HFFc6 (cell line): ENCODE results near the gene NUDT16L1. TPM values are rescaled to one million over a fixed set of nuclear protein-coding genes. Genes with fewer than 3 reads are reported as not detected.
"Not testable (repeated sequence)": the region's sequence is repeated elsewhere in the genome, so short reads cannot be mapped to it uniquely, and the experiment has no call there.

Source experiments
- DNase-seq: peaks from one replicate; pipeline ENCODE4 v3.0.0-alpha.2; 2018
- H3K27ac Mint-ChIP-seq: 2 replicates; pipeline ENCODE4 v1.8.0; 2020; ENCODE audit warnings: mild to moderate bottlenecking, mixed read lengths
- H3K27me3 Mint-ChIP-seq: 2 replicates; pipeline ENCODE4 v1.8.0; 2021; ENCODE audit warnings: mild to moderate bottlenecking, moderate library complexity, mixed read lengths; ENCODE audit not compliant: insufficient read depth
- H3K36me3 Mint-ChIP-seq: 2 replicates; pipeline ENCODE4 v1.8.0; 2021; ENCODE audit warnings: low read depth, mixed read lengths
- H3K4me1 Mint-ChIP-seq: 2 replicates; pipeline ENCODE4 v1.8.0; 2020; ENCODE audit warnings: low read depth, mixed read lengths
- H3K4me3 Mint-ChIP-seq: 2 replicates; pipeline ENCODE4 v1.8.0; 2020; ENCODE audit warnings: mild to moderate bottlenecking, moderate library complexity, mixed read lengths
- H3K9me3 Mint-ChIP-seq: 2 replicates; pipeline ENCODE4 v1.8.0; 2020; ENCODE audit warnings: mild to moderate bottlenecking, mixed read lengths
- total RNA-seq, 6 experiments: library from RNA; stranded (reverse); fragmentation: NEBNext Ultra II Directional; extraction: Animal tissue kit (Norgen Biotek cat#: 25700); gene quantifications; 2 replicates in 1 of 6; 3 replicates in 5 of 6; pipeline ENCODE4 v1.2.3, GENCODE V29; 2021
- TF ChIP-seq, protein P1 (sequence below): fragments of 200-600 bp; sonication (generic); IDR thresholded peaks from 2 replicates; pipeline ENCODE4 v1.5.0; 2021; ENCODE audit warnings: antibody characterized with exemption, mild to moderate bottlenecking

Gene NUDT16L1
- total RNA-seq, 6 experiments from 2014 or later, result 33.2 to 41.8 (median 34.3) TPM

DNA sequence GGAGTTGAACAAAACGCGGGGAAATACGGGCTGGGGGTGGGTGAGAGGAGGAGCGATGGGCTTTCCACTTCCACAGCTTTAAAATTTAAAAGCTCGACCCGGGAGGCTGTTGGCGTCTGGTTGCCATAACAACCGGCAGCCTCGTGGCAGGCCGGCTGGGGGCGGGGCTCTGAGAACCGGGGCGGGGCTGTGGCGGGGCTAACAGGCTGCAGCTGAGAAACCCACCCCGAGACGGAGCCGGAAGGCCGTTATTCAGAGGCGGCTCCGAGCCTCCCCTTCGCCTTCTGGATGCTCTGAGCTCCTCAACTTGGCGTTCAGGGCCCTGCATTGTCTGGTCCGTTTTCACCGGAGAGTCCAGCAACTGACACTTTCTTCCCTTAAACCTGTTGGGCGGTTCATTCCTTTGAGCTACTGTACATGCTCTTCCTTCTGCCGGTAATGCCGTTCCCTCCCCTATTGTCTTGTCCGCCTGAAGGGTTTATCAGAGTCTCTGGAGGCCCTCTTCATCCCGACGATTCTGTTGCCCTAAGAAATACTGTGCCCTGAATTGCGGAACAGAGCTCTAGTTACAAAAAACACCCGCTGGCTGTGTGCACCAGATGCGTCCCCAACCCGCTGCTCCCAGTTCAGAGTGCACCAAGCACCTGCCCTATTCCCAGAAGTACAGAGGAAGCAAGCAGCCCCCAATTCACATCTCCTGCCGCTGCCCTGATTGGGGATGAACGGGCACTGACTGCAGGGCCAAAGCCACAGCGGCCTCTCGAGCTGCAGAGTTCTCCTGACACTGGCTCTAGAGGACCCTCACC, 41.6 kb downstream of the NUDT16L1 start:
- TF ChIP-seq, protein P1, sequence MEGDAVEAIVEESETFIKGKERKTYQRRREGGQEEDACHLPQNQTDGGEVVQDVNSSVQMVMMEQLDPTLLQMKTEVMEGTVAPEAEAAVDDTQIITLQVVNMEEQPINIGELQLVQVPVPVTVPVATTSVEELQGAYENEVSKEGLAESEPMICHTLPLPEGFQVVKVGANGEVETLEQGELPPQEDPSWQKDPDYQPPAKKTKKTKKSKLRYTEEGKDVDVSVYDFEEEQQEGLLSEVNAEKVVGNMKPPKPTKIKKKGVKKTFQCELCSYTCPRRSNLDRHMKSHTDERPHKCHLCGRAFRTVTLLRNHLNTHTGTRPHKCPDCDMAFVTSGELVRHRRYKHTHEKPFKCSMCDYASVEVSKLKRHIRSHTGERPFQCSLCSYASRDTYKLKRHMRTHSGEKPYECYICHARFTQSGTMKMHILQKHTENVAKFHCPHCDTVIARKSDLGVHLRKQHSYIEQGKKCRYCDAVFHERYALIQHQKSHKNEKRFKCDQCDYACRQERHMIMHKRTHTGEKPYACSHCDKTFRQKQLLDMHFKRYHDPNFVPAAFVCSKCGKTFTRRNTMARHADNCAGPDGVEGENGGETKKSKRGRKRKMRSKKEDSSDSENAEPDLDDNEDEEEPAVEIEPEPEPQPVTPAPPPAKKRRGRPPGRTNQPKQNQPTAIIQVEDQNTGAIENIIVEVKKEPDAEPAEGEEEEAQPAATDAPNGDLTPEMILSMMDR, result no peak
- Mint-ChIP-seq H3K27me3 (peaks cover 2% of the 10 kb centered on the region), H3K36me3 (peaks cover 9% of the 10 kb centered on the region), H3K4me3 (peak overlapping the region; percentile 94), H3K9me3 (no peaks in the 10 kb centered on the region), H3K4me1 (peaks cover 14% of the 10 kb centered on the region), H3K27ac (peak overlapping the region; percentile 96)
- peak; percentile 68 for DNase-seq

DNA sequence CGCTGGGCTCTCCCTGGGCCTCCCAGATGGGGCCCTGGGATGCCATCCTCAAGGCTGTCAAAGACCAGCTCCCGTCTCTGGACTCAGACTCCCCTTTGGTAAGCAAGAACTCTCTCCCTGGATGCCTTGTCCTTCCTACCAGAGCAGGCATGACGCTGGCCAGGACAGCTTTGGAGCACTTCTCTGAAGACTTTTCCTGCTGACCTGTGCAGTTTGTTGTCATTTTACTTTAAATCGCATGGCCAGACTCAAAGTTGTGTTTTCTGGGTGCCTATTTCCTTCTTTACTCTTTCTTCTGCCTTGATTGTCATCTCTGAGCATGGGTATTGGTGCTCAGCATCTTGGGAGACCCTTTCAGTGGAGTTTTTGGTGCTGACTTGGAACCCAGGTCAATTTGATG, 43.2 kb downstream of the NUDT16L1 start:
- Mint-ChIP-seq H3K4me3 (no peak overlapping the region), H3K9me3 (no peaks in the 10 kb centered on the region), H3K4me1 (peaks cover 14% of the 10 kb centered on the region)

DNA sequence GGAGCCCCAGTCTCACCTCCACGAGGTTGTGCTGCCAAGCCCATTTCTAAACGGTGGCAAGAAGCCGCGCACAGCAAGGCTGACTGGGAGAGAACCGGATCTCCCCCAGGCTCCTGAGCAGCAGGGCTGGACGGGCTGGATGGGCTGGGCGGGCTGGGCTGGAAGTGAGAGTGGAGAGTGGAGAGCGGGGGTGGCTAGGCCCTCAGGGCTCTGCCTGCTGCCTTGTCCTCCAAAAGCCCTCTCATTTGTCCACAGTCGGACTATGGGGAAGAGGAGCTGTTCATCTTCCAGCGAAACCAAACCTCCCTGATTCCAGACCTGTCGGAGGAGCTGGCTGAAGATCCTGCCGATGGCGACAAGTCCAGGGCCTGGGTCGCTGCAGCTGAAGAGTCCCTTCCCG, 44.2 kb downstream of the NUDT16L1 start:
- Mint-ChIP-seq H3K4me3 (no peak overlapping the region), H3K27ac (no peak overlapping the region), H3K4me1 (peaks cover 12% of the 10 kb centered on the region), H3K36me3 (peaks cover 4% of the 10 kb centered on the region), H3K27me3 (peaks cover 2% of the 10 kb centered on the region), H3K9me3 (no peaks in the 10 kb centered on the region)
- TF ChIP-seq, protein P1, result no peak
- DNase-seq, result no peak

More for the DNA sequence above, 43.2 kb downstream of the NUDT16L1 start:
- DNase-seq, result no peak
- H3K36me3 Mint-ChIP-seq, result peaks cover 5% of the 10 kb centered on the region
- TF ChIP-seq, protein P1, result no peak
- peaks cover 2% of the 10 kb centered on the region for H3K27me3 Mint-ChIP-seq
- no peak overlapping the region; the same call in 1 of the 2 replicates for H3K27ac Mint-ChIP-seq

DNA sequence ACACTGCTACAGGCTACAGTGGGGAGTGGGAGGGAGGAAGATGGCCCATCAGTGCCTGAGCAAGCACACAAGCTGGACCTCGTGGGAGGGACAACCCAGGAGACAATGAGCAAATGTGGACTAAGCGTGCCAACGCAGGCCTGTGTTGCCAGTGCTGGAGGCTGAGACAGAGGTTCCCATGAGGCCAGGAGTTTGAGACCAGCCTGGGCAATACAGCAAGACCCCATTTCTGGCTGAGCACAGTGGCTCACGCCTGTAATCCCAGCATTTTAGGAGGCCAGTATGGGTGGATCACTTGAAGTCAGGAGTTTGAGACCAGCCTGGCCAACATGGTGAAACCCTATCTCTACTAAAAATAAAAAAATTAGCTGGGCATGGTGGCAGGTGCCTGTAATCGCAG, 45.0 kb downstream of the NUDT16L1 start:
- H3K9me3 Mint-ChIP-seq, H3K27ac Mint-ChIP-seq, DNase-seq, H3K4me3 Mint-ChIP-seq, H3K27me3 Mint-ChIP-seq, H3K36me3 Mint-ChIP-seq: not testable (repeated sequence)
- H3K4me1 Mint-ChIP-seq, result peaks cover 14% of the 10 kb centered on the region

DNA sequence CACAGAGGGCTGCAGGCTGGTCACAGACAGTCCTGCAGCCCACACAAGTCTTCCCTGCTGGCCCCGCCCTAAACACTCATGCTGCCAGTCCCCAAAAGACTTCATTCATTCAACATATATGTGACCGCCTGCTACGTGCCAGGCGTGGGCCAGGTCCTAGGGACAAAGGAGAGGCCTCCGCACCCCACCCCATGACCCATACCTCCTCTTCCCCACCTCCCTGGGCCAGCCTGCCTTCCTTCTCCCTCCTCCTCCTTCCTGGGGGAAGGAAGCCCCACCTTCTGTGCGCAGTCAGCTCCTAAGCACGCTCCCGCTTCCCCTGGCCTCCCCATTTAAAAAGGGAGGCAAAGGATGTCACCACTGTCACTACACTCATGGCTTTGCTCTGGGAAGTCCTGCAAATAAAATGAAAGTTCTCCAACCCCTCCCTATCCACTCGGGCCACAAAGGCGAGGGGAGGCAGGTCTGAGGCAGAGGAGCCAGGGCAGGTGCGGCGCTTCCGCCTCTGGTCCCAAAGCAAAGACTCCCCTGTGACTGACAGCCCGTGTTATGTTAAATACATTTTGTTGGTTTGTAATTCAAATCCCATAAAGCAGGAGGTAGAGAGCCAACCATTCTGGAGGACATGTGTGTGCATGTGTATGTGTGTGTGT, 50.0 kb downstream of the NUDT16L1 start:
- no peaks in the 10 kb centered on the region for H3K36me3 Mint-ChIP-seq
- H3K9me3 Mint-ChIP-seq, result no peaks in the 10 kb centered on the region
- no peak for DNase-seq
- peak overlapping the region; percentile 53 for H3K4me3 Mint-ChIP-seq
- TF ChIP-seq, protein P1, result no peak
- H3K27ac Mint-ChIP-seq, result 0 out of 2 replicates have a peak overlapping the region, but pooled peaks have one; percentile 9
- no peaks in the 10 kb centered on the region; the same call in 1 of the 2 replicates for H3K27me3 Mint-ChIP-seq
- peaks cover 12% of the 10 kb centered on the region for H3K4me1 Mint-ChIP-seq
